HG03280 (cell line): Measurements from ENCODE around the gene ANKRD33B.
"Not testable (repeated sequence)": the region's sequence is repeated elsewhere in the genome, so short reads cannot be mapped to it uniquely, and the experiment has no call there.

Source experiments
- ATAC-seq: cut with Tn5 transposase; IDR thresholded peaks from one replicate; pipeline ENCODE4 v1.9.1; 2021; ENCODE audit warnings: mild to moderate bottlenecking, moderate library complexity; ENCODE audit not compliant: unreplicated experiment

ANKRD33B gene

GRCh38 chr5:10611290-10611689 is 47.4 kb downstream of the ANKRD33B start:
- no peak for ATAC-seq

GRCh38 chr5:10612251-10612650 is 48.4 kb downstream of the ANKRD33B start:
- ATAC-seq = no peak

- ATAC-seq = no peak
Observed at GRCh38 chr5:10615693-10616092, 51.8 kb downstream of the ANKRD33B start.

- ATAC-seq = no peak
Observed at GRCh38 chr5:10617103-10617502, 53.2 kb downstream of the ANKRD33B start.

- no peak for ATAC-seq
Observed at GRCh38 chr5:10618311-10618710, 54.4 kb downstream of the ANKRD33B start.

- ATAC-seq = no peak
Observed at GRCh38 chr5:10619649-10620048, 55.8 kb downstream of the ANKRD33B start.

GRCh38 chr5:10620346-10620745 is 56.5 kb downstream of the ANKRD33B start:
- ATAC-seq = no peak

GRCh38 chr5:10621832-10622231 is 58.0 kb downstream of the ANKRD33B start:
- ATAC-seq = no peak

- ATAC-seq = no peak
Observed at GRCh38 chr5:10622810-10623209, 58.9 kb downstream of the ANKRD33B start.

GRCh38 chr5:10623305-10623910 is 59.5 kb downstream of the ANKRD33B start:
- no peak for ATAC-seq

- no peak for ATAC-seq
Observed at GRCh38 chr5:10624206-10624605, 60.3 kb downstream of the ANKRD33B start.

- no peak for ATAC-seq
Observed at GRCh38 chr5:10624679-10625078, 60.8 kb downstream of the ANKRD33B start.

GRCh38 chr5:10625700-10626472 is 62.0 kb downstream of the ANKRD33B start:
- ATAC-seq = no peak

GRCh38 chr5:10626473-10627013 is 62.7 kb downstream of the ANKRD33B start:
- no peak for ATAC-seq

GRCh38 chr5:10627160-10627701 is 63.4 kb downstream of the ANKRD33B start:
- ATAC-seq = peak; percentile 1

GRCh38 chr5:10628601-10629000 is 64.7 kb downstream of the ANKRD33B start:
- no peak for ATAC-seq

GRCh38 chr5:10629682-10630081 is 65.8 kb downstream of the ANKRD33B start:
- no peak for ATAC-seq

- ATAC-seq = no peak
Observed at GRCh38 chr5:10630126-10630525, 66.3 kb downstream of the ANKRD33B start.

GRCh38 chr5:10630744-10631143 is 66.9 kb downstream of the ANKRD33B start:
- ATAC-seq = not testable (repeated sequence)

GRCh38 chr5:10631316-10631996 is 67.6 kb downstream of the ANKRD33B start:
- peak; percentile 4 for ATAC-seq

GRCh38 chr5:10632110-10632761 is 68.4 kb downstream of the ANKRD33B start:
- peak; percentile 46 for ATAC-seq
